Spleen (tissue), 7 donors: ENCODE data around the gene MAMDC2.

Source experiments
- POLR2A ChIP-seq, 3 donors: fragments of 450-650 bp; IDR thresholded peaks; one replicate each; pipeline ENCODE4 v1.5.1; 2017; ENCODE audit warnings: antibody characterized with exemption in 3 of 3, mild to moderate bottlenecking in 1 of 3
- POLR2AphosphoS5 ChIP-seq, 3 donors: sonication (generic); formaldehyde crosslinking; IDR thresholded peaks; one replicate each; pipeline ENCODE4 v1.5.1; 2017; ENCODE audit warnings: antibody characterized with exemption in 3 of 3
- TF ChIP-seq, protein P1 (sequence below), 11 experiments: fragments of 200-600 bp in 7 of 11; fragments of 450-650 bp in 4 of 11; sonication (generic) in 4 of 11; IDR thresholded peaks in 8 of 11; conservative IDR thresholded peaks in 3 of 11; 1 replicate in 7 of 11; 2 replicates in 4 of 11; pipeline versions ENCODE4 v1.4.0 to v1.8.0; 2016 to 2021; ENCODE audit warnings: antibody characterized with exemption in 11 of 11, inconsistent platforms in 4 of 11, mild to moderate bottlenecking in 1 of 11
- donor health status: DM: no; HTN: no; CAD: no; lungs with moderate emphysema.
- donor health status: DM: no; HTN: no; CAD: no.
- donor health status: DM: no; HTN: no; CAD: no.

- TF ChIP-seq, protein P1, sequence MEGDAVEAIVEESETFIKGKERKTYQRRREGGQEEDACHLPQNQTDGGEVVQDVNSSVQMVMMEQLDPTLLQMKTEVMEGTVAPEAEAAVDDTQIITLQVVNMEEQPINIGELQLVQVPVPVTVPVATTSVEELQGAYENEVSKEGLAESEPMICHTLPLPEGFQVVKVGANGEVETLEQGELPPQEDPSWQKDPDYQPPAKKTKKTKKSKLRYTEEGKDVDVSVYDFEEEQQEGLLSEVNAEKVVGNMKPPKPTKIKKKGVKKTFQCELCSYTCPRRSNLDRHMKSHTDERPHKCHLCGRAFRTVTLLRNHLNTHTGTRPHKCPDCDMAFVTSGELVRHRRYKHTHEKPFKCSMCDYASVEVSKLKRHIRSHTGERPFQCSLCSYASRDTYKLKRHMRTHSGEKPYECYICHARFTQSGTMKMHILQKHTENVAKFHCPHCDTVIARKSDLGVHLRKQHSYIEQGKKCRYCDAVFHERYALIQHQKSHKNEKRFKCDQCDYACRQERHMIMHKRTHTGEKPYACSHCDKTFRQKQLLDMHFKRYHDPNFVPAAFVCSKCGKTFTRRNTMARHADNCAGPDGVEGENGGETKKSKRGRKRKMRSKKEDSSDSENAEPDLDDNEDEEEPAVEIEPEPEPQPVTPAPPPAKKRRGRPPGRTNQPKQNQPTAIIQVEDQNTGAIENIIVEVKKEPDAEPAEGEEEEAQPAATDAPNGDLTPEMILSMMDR (IDR thresholded peaks at IDR 0.05 in 8 of 11, conservative IDR thresholded peaks at IDR 0.05 in 3 of 11): no peak
- TF ChIP-seq POLR2AphosphoS5 (IDR thresholded peaks at IDR 0.05): no peak
- TF ChIP-seq POLR2A (IDR thresholded peaks at IDR 0.05): no peak
Measured at GRCh38 chr9:70137577-70137976, 93.9 kb downstream of the MAMDC2 start.
